Stimulated activated CD4-positive, alpha-beta T cell treated with anti-CD3 and anti-CD28 coated beads, Interleukin-12 subunit alpha, Interleukin-12 subunit beta, amount 100 ng/mL, for 48 hours (primary cell): ENCODE measurements around the gene DDX56.
A peak's percentile ranks its signal among the peaks of the same experiment; 100 is the strongest.

ENCODE experiments used
- DNase-seq, 3 donors: peaks; one replicate each; pipeline ENCODE4 v3.0.0-alpha.2; 2020; ENCODE audit warnings: low read depth in 2 of 3, low spot score in 1 of 3

The DDX56 gene, protein sequence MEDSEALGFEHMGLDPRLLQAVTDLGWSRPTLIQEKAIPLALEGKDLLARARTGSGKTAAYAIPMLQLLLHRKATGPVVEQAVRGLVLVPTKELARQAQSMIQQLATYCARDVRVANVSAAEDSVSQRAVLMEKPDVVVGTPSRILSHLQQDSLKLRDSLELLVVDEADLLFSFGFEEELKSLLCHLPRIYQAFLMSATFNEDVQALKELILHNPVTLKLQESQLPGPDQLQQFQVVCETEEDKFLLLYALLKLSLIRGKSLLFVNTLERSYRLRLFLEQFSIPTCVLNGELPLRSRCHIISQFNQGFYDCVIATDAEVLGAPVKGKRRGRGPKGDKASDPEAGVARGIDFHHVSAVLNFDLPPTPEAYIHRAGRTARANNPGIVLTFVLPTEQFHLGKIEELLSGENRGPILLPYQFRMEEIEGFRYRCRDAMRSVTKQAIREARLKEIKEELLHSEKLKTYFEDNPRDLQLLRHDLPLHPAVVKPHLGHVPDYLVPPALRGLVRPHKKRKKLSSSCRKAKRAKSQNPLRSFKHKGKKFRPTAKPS

DNA sequence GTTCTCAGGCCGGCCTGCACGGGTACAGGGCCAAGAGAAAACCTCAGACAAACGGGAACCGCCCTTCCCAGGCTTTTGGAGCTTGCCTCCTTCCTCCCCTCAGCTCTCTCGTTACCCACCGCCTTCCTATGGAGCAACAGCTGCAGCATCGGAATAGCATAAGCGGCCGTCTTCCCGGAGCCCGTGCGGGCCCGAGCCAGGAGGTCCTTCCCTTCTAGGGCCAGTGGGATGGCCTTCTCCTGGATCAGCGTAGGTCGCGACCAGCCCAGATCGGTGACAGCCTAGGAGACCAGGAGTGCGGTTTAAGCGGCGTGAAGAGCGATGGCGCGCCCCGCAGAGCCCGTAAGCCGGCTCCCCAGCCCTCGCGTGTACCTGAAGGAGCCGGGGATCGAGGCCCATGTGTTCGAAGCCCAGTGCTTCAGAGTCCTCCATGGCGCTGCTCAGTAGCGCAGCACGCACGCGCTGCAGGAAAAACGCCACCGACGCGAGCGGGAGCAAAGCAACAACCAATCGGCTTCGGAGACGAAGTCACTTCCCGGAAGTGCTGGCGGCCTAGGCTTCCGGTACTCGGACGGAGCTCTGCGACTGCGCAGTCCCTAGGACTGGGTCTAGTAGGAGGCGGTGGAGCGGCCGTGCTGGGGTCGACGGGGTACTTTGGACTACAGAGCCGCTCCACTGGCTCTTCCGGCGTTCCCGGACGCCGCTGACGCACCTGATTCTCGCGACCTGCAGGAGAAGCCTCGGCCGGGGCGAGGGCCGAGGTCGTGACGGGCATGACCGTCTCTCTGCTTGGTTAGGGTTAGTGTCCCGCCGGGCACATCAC is at the start of gene DDX56:
DDX56 (minus strand) TSS at position 445 of the 823 bp plus-strand sequence; CDS start at position 432, 13 bp downstream.
- DNase-seq, result peak; percentile 87 to 94 (median 89)

DNA sequence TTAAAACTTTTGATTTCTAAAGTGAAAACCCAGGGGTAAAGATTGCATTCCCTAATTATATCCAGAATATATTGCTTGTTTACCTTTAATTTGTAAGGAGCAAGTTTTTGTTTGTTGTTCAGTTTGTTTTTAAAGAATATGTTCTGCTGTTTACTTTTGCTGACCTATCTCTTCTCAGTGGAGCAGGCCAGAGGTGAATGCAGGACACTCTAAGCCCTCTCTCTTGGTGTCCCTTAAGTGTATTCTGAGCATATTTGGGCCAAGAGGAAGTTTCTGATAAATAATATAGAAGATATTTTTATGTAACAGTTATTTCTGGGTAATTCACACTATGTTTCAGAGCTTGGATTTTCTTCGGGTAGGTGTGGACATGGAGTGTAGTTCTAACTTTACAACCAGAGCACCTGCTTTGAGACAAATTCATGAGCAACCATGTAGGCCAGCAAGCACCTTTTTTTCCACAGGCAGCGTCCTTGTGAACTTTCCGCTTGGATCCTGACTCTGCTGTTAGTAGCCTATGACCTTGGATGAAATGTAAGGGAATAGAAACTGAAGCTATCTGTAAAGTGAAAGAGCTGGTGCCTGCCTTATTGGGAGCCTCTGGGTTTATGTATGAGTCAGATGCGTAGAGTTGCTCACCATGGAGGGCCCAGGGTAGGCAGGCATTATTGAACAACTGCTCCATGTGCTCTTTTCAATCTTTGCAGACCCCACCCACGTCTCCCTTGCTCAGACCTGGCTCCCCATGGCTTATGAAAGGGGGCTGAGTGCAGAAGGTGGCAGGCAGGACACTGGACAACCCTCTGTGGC is 48.8 kb upstream of the DDX56 start:
- peak in 1 of 3 donors; percentile 44 for DNase-seq

GRCh38 chr7:44621750-44622103 is 48.0 kb upstream of the DDX56 start:
- no peak for DNase-seq

GRCh38 chr7:44621034-44621749 is 47.5 kb upstream of the DDX56 start:
- no peak for DNase-seq

DNA sequence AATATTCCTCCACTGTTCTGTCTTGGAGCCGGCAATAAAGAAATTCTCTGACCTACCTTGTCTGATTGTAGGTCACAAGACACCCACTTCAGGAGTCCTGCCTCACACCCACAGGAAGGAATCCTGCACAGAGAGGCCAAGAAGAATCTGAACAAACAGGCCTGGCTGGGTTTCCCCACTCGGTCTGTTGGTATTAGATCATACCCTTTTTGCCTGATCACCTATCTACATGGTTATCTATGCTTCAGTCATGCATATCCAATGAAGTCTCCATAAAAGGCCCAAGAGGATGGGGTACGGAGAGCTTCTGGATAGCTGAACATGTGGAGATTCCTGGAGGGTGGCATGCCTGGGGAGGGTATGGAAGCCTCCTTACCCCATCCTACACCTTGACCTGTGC is 45.0 kb upstream of the DDX56 start:
- no peak for DNase-seq

GRCh38 chr7:44618045-44618444 is 44.3 kb upstream of the DDX56 start:
- no peak for DNase-seq

GRCh38 chr7:44617225-44617890 is 43.6 kb upstream of the DDX56 start:
- DNase-seq, result no peak

DNA sequence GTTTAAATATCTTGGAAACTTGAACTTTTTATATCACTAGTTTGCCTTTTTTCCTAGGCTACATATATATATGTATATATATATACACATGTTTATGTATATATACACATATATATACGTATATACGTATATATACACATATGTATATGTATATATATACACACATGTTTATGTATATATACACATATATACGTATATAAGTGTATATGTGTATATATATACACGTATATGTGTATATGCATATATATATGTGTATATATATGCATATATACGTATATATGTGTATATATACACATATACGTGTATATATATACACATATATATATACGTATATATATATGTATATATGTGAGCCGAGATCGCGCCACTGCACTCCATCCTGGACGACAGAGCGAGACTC is 42.8 kb upstream of the DDX56 start:
- DNase-seq, result no peak

- no peak for DNase-seq
These were observed 42.1 kb upstream of the DDX56 start for GRCh38 chr7:44615793-44616192.

- no peak for DNase-seq
These were observed 41.5 kb upstream of the DDX56 start for GRCh38 chr7:44615149-44615611.

- DNase-seq, result no peak
These were observed 36.1 kb upstream of the DDX56 start for GRCh38 chr7:44609829-44610228.

- DNase-seq, result no peak
These were observed 35.4 kb upstream of the DDX56 start for GRCh38 chr7:44608916-44609648.

DNA sequence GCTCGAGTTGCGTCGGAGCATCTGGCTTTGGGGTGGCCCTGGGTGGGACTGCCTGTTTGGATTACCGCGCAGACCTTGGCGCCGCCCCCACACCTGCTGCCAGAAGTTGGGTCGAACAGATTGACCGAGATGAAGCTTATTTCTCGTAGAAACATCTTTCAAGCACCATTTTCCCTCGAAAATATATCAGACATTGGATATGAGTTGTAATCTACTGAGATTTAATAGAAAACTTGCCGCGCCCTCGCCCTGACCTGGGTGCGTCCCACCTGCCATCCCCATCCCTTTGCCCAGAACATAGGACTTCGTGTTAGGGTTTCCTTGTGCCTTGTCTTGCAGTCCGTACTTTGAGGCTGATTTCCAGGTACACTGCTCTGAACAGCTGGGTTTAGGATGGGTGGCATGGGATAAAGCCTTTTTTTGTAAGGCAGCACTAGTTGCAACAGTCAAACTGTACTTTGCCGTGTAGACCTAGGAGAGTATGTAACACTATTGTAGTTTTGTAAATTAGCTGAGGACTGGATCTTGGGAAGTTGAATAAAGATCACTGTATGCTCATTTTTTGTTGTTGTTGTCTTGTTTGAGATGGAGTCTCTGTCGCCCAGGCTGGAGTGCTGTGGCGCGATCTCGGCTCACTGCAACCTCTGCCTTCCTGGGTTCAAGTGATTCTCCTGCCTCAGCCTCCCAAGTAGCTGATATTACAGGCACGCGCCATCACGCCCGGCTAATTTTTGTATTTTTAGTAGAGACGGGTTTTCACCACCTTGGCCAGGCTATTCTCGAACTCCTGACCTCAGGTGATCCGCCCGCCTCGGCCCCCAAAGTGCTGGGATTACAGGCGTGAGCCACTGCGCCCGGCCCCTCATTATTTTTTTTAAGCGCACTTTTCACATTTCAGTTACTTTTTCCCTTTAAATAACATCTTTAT is 33.7 kb upstream of the DDX56 start:
- DNase-seq, result no peak

DNA sequence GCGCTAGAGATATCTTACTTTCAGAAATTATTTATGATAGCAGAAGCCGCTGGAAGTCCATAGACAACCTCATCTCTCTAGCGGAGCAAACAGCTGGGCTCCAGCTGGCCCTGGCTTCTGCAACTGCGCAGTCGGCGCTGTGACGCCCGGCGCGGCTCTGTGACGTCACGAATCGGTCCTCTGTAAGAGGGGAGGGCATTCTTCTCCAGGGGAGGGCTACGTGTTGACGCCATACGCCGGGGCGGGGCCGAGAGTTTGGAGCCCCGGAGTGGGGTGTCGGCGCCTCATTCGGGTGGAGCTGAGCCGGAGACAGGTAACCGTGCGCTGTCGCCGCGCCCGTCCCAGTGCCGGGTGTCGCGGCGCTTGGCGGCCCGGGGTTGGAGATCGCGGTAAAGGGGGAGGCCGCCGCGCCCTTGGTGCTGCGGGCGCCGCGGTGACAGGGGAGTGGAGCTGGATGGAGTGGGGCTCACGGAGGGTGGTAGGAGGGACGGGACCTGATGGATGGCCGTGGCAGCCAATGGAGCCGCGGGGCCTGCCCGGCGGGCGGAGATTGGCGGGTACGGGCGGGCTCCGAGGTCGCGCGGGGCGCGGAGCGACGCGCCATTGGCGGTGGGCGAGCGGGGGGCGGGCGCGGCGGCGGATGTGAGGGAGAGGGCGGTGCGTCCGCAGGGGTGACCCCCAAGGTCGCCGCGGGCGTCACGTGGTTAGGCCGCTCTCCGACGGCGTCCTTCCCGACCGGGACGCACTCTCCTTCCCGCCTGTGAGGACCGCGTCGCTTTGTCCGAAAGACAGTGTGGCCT is 32.8 kb upstream of the DDX56 start, which contains the start of gene OGDH:
OGDH (plus strand) TSS at position 287 of the 800 bp plus-strand sequence. CDS start 17,717 bp downstream, outside the sequence.
- DNase-seq, result peak; percentile 98 to 100 (median 98)

DNA sequence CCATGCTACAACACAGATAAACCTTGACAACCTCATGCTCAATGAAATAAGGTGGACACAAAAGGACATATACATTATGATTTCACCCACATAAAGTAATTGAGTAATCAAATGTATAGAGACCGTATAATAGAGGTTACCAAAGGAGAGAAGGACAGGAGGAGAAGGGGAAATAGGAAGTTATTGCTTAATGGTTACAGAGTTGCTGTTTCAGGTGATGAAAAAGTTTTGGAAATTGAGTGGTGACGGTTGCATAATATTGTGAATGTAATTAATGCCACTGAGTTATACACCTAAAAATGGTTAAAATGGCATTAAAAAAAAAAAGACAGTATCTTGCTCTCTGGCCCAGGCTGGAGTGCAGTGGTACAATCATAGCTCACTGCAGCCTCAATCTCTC is 31.2 kb upstream of the DDX56 start:
- no peak for DNase-seq

GRCh38 chr7:44603193-44603592 is 29.5 kb upstream of the DDX56 start:
- no peak for DNase-seq

GRCh38 chr7:44602576-44602910 is 28.8 kb upstream of the DDX56 start:
- DNase-seq, result no peak
